H4 (cell line): Measurements from ENCODE around the gene DNAJC7. TPM values are rescaled to one million over a fixed set of nuclear protein-coding genes. Genes with fewer than 3 reads are reported as not detected.
"Not testable (repeated sequence)": the region's sequence is repeated elsewhere in the genome, so short reads cannot be mapped to it uniquely, and the experiment has no call there.

ENCODE experiments used
- DNase-seq: peaks from one replicate; pipeline ENCODE4 v3.0.0-alpha.2; 2015; ENCODE audit warnings: low spot score
- total RNA-seq: library from RNA; depleted of rRNA; stranded (reverse); fragments of >200 nt; shearing (Covaris generic); gene quantifications from 2 replicates; pipeline ENCODE4 v1.2.3, GENCODE V29; 2014

Gene DNAJC7
- total RNA-seq, 1 experiment from 2014 or later = 86.7 TPM

GRCh38 chr17:42040818-42041217 is 23.6 kb upstream of the DNAJC7 start:
- DNase-seq = no peak

DNA sequence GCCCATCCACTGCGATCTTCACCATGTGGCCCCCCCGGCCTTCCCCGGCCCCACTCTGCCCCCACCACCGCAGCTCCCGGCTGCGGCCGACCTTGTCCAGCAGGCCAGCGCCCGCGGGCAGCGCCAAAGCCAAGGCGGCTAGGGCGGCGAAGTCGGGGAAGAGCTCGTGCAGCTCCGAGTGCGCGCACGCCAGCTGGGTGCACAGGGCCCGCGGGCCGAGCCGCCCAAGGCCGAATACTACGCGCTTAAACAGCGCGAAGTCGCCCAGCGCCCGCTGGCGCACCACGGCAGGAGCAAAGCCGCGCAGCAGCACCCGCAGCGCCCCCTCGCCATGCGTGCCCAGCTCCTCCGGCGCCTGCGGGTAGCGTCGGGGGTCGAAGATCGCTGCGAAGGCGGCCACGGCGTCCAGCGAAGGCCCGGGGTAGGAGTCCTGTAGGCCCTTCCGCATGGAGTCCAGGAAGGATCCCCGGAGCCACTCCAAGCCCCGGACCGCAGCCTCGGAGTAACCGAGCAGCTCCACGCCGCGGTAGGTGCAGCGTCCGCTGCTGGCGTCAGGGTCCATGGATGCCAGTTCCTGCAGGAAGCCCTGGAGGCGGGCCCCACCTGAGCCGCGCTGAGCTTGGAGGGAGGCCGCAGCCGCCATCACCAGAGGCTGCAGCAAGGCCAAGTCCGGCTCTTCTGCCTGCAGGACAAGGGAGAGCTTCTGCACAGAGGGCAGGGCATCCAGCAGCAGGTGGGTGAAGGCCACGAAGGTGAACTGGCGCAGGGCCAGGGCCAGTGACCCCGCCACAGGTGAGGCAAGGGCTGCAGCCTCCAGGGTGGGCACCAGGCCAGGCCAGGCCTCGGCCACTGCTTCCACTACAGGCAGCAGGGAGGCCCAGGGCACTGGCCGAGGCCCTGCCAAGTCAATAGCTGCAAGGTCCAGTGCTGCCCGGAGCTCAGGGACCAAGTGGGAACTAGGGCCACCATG is 22.8 kb upstream of the DNAJC7 start:
- no peak for DNase-seq

GRCh38 chr17:42038221-42038973 is 21.2 kb upstream of the DNAJC7 start:
- DNase-seq = no peak

- DNase-seq = no peak
Observed at GRCh38 chr17:42034059-42034458, 16.8 kb upstream of the DNAJC7 start.

- no peak for DNase-seq
Observed at GRCh38 chr17:42031584-42031983, 14.3 kb upstream of the DNAJC7 start.

GRCh38 chr17:42028791-42029127 is 11.5 kb upstream of the DNAJC7 start:
- DNase-seq = no peak

- no peak for DNase-seq
Observed at GRCh38 chr17:42027961-42028790, 10.9 kb upstream of the DNAJC7 start.

GRCh38 chr17:42027590-42027889 is 10.3 kb upstream of the DNAJC7 start:
- no peak for DNase-seq

- DNase-seq = no peak
Observed at GRCh38 chr17:42026857-42027589, 9.8 kb upstream of the DNAJC7 start.

DNA sequence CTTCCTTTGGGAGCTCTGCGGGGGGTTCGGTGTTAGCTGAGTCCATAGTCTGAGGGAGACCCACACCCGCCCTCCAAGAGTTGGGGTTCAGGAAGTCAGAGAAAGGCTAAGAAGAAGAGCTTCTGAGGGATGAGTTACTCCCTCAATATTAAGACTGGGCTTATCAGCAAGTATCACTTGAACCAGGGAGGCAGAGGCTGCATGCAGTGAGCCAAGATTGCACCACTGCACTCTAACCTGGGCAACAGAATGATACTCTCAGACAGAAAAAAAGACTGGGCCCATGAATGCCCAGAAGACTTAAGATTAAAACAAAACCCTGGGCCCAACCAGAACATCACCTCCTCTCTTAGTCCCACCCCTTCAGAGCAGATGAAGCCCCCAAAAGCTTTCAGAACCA is 8.7 kb upstream of the DNAJC7 start:
- DNase-seq = no peak

DNA sequence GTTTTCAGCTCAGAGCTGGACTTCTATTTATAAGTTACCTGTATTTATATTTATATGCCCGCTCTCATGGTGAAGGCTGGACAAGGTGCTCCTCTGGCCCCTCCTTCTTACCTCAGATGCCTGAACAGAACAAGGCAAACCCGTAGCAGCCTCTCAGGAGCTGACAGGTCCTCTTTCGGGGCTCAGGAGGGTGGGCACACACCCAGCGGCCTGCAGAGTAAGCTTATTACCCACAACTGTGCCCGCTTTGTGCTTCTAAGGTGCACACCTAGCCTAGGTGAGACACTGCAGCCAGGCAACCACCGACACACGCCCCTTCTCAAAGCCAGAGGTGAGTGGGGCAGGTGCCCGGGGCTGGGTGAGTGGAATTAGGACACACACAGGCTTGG is 7.9 kb upstream of the DNAJC7 start:
- no peak for DNase-seq

DNA sequence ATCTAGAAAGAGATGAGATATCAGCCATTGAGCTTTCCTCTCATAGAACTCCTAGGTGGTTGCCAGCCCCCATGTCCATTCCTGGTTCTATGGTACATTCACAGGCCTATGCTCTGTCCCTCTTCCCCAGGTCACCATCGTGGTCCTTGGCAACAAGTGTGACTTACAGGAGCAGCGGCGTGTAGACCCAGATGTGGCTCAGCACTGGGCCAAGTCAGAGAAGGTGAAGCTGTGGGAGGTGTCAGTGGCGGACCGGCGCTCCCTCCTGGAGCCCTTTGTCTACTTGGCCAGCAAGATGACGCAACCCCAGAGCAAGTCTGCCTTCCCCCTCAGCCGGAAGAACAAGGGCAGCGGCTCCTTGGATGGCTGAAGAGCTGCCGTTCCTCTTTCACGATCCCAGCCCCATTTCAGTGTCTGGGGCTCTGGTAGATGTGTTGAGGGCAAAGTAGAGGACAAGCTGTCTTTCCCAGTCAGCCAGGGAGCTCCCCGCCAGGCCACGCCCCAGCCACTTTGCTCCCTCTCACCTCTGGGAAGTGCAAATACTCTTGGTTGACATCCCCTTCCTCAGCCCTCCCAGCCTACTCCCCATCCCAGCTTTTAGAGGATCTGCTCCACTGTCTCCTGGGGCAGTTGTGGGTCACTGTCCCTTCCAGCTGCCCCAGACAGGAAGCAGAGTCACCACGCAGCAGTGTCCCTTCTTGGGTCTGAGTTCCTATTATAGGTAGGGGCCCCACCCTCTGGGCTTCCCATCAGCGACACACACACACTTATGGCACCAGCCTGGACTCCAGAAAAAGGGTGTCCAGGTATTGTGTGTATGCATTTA is 6.5 kb upstream of the DNAJC7 start:
- DNase-seq = no peak

DNA sequence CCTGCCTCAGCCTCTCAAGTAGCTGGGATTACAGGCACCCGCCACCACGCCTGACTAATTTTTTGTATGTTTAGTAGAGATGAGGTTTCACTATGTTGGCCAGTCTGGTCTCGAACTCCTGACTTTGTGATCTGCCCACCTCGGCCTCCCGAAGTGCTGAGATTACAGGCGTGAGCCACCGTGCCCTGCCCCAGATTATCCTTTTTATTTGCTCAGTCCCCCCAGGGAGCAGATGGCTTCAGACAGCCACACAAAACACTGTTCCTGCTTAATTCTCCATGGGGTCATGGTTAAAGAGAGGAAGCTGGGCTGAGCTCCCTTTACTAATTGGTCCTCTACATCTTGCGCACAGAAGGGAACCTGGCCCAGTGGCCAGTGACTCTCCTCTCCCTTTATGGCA is 3.6 kb upstream of the DNAJC7 start:
- not testable (repeated sequence) for DNase-seq

DNA sequence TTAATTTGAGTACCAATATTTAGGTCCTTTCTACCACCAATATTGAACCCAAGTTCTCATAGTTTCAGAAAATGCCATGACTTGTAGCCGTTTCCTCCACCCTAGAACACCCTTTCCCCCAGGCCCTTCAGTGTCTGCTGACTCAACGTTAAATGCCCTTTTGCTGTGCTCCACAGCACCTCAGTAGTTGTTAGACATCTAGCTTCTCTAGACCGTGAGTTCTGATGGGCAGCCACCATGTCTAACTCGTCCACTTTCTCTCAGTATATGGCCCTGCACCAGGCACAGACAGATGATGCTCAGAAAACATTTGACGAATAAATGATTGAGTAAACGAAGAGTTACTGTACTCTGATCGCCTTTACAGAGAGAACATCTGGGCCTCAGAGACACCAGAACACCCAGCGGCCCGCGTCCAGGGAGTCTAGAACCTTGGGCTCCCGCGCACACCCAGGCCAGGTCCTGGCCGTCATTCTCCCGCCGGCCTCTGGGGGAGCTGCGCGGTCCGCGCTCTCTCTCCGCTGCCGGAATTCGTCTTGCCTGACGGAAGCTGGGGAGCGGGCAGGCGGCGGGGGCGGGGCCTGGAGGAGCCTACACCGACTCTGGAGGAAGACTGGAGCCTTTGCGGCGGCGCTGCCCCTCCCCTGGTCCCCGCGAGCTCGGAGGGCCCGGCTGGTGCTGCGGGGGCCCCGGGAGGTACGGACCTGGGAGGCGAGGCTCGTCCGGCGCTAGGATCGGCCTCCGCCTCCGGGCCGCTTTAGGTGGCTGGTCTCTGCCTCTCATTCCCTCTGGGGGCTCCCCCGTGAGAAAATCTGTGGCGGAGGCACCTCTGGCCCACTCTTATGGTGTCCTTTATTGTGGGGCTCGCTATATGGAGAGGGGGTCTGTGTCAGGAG is 2.5 kb upstream of the DNAJC7 start, which contains the start of gene NKIRAS2:
Gene NKIRAS2, plus strand, starts transcription at position 582 of the 896 bp plus-strand sequence. CDS start 1,488 bp downstream, outside the sequence.
- peak; percentile 82 for DNase-seq

DNA sequence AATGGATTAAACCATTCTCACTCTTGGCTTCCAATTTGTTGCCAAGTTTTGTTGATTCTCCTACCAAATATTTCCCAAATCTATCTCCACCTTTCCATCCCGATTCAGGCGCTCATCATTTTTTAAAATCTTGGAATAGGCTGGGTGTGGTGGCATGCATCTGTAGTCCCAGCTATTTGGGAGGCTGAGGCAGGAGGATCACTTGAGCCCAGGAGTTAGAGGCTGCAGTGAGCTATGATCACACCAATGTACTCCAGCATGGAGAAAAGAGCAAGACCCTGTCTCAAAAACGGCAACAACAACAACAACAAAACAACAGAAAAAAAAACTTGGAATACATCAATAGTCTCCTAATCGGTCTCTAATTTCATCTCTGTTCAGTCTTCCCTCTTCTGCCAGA is 1.7 kb upstream of the DNAJC7 start:
- DNase-seq = no peak

GRCh38 chr17:42018339-42018738 is 1.1 kb upstream of the DNAJC7 start:
- no peak for DNase-seq

DNA sequence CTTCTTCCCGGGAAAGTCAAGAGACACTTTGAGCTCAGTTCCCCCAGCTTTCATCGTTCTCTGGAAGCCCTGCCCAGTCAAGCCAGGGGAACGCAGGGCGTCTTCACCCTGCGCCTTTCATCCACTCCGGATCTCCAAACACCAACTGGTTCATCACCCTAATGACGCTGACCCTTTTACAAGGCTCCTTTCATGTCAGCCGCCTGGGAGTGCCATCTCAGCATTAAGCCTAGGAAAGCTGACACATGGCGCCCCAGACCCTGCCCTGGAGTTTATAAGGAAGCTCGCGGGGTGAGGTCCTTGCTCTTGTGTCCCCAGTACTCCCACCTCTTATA is 594 bp upstream of the DNAJC7 start:
- no peak for DNase-seq

GRCh38 chr17:42016411-42016831 is 818 bp downstream of the DNAJC7 start:
- no peak for DNase-seq

- not testable (repeated sequence) for DNase-seq
Observed at GRCh38 chr17:42013740-42014139, 3.5 kb downstream of the DNAJC7 start.

GRCh38 chr17:42012363-42012762 is 4.9 kb downstream of the DNAJC7 start:
- DNase-seq = not testable (repeated sequence)
